Measurements from ENCODE around the gene ZBED1.

Gene ZBED1

GRCh38 chrX:2489446-2490445 is 11.0 kb downstream of the ZBED1 start:
- Mint-ChIP-seq H3K27ac (no peak overlapping the region), H3K27me3 (ENCODE audit: low read depth) (no peaks in the 10 kb centered on the region), H3K36me3 (ENCODE audit: low read depth) (peaks cover 69% of the 10 kb centered on the region), H3K4me3 (no peak overlapping the region), H3K9me3 (no peaks in the 10 kb centered on the region), H3K4me1 (peaks cover 21% of the 10 kb centered on the region)
- no peak for TF ChIP-seq CTCF (IDR thresholded peaks at IDR 0.05; ENCODE audit: unreplicated experiment in 3 of 3)

GRCh38 chrX:2488621-2489285 is 12.0 kb downstream of the ZBED1 start:
- no peak overlapping the region for H3K4me3 Mint-ChIP-seq
- H3K27ac Mint-ChIP-seq: no peak overlapping the region
- no peaks in the 10 kb centered on the region for H3K9me3 Mint-ChIP-seq
- no peak for TF ChIP-seq CTCF (IDR thresholded peaks at IDR 0.05; ENCODE audit: unreplicated experiment in 3 of 3)
- H3K4me1 Mint-ChIP-seq: peaks cover 30% of the 10 kb centered on the region
- H3K36me3 Mint-ChIP-seq (ENCODE audit: low read depth): peaks cover 74% of the 10 kb centered on the region
- no peaks in the 10 kb centered on the region for H3K27me3 Mint-ChIP-seq (ENCODE audit: low read depth)

- Mint-ChIP-seq H3K4me3 (no peak overlapping the region), H3K27me3 (ENCODE audit: low read depth) (no peaks in the 10 kb centered on the region), H3K4me1 (peaks cover 33% of the 10 kb centered on the region), H3K27ac (peak overlapping the region in 1 of 3 experiments; percentile 75), H3K36me3 (ENCODE audit: low read depth) (peaks cover 76% of the 10 kb centered on the region), H3K9me3 (no peaks in the 10 kb centered on the region)
- TF ChIP-seq CTCF (IDR thresholded peaks at IDR 0.05; ENCODE audit: unreplicated experiment in 3 of 3): no peak
Observed at GRCh38 chrX:2487366-2487765, 13.4 kb downstream of the ZBED1 start.

- Mint-ChIP-seq H3K4me1 (peaks cover 29% of the 10 kb centered on the region), H3K36me3 (ENCODE audit: low read depth) (peaks cover 70% of the 10 kb centered on the region), H3K4me3 (no peak overlapping the region), H3K9me3 (no peaks in the 10 kb centered on the region), H3K27ac (peak overlapping the region; percentile 13 to 98 (median 75)), H3K27me3 (ENCODE audit: low read depth) (no peaks in the 10 kb centered on the region)
- TF ChIP-seq CTCF (IDR thresholded peaks at IDR 0.05; ENCODE audit: unreplicated experiment in 3 of 3): no peak
Observed at GRCh38 chrX:2486476-2487133, 14.2 kb downstream of the ZBED1 start.

GRCh38 chrX:2485789-2486345 is 14.9 kb downstream of the ZBED1 start:
- H3K9me3 Mint-ChIP-seq: no peaks in the 10 kb centered on the region
- H3K4me3 Mint-ChIP-seq: no peak overlapping the region
- peaks cover 63% of the 10 kb centered on the region for H3K36me3 Mint-ChIP-seq (ENCODE audit: low read depth)
- peaks cover 29% of the 10 kb centered on the region for H3K4me1 Mint-ChIP-seq
- H3K27me3 Mint-ChIP-seq (ENCODE audit: low read depth): no peaks in the 10 kb centered on the region
- no peak for TF ChIP-seq CTCF (IDR thresholded peaks at IDR 0.05; ENCODE audit: unreplicated experiment in 3 of 3)
- H3K27ac Mint-ChIP-seq: peak overlapping the region in 2 of 3 experiments; percentile 36 to 98
